GM19455 (cell line): ENCODE measurements around the gene RABGGTB.
"Not testable (repeated sequence)": the region's sequence is repeated elsewhere in the genome, so short reads cannot be mapped to it uniquely, and the experiment has no call there.

Experiments used
- ATAC-seq: cut with Tn5 transposase; IDR thresholded peaks from one replicate; pipeline ENCODE4 v1.9.1; 2021; ENCODE audit not compliant: unreplicated experiment

The RABGGTB gene

DNA sequence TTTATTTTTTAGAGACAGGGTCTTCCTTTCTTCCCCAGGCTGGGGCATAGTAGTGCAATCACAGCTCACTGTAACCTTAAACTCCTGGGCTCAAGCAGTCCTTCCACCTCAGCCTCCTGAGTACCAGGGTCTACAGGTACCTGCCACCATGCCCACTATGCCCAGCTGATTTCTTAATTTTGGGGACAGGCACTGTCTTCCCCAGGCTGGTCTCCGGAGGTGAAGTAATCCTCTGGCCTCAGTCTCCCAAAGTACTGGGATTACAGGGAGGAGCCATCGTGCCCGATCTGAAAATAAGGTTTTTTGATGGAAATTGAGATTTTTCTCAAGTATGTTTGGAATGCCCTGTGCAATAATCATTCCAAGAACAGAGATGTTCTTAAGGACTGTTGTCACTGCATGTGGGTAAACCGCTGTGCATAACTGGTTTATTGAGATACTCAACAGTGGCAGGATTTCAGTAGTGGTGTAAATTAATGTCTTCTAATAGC is 9.7 kb downstream of the RABGGTB start:
- no peak for ATAC-seq

DNA sequence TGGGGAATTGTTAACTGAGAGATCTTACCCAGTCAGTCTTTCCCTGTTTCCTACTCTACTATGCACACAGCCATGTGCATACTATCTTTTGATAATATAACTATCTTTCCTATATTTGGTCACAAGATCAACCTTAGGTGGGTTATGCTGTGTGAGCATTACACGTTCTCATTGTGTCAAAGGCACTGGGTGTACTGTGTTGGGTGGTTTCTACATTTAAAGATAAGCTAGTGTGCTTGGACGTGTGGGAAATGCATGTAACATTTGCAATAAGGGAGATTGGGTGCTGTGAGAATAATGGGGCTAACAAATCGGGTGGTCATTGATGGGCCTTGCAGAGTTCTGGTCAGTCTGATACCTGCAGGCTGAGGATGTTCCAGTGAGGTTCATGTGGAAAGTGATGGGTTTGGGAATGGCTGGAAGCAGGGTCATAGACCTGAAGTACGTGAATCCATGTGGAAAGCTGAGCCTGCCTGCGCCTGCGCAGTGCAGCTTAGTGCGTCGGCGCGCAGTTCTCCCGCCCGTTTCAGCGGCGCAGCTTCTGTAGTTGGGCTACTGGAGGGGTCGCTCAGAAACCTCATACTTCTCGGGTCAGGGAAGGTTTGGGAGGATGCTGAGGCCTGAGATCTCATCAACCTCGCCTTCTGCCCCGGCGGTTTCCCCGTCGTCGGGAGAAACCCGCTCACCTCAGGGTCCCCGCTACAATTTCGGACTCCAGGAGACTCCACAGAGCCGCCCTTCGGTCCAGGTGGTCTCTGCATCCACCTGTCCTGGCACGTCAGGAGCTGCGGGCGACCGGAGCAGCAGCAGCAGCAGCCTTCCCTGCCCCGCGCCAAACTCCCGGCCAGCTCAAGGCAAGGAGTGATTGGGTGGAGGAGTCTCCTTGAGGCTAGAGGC is 10.6 kb downstream of the RABGGTB start, which contains the start of gene MSH4:
Gene MSH4 (plus strand): TSS at position 507 of the 897 bp plus-strand sequence. CDS start 104 bp downstream, at position 611.
- no peak for ATAC-seq

DNA sequence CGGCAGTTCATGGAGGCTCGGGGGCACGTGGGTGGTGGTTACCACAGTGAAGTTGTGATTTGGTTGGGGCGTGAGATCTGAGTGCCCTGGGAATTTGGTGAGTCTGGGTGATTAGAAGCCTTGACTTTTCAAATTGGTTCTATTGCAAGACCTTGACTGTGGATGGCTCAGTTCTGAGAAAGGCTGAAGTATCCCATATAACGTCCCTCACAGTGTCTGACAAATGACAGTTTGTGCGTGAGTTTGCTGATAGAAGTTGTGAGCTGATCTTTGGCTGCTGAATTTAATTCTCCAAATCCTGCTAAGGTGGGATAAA is 11.2 kb downstream of the RABGGTB start:
- ATAC-seq = no peak

DNA sequence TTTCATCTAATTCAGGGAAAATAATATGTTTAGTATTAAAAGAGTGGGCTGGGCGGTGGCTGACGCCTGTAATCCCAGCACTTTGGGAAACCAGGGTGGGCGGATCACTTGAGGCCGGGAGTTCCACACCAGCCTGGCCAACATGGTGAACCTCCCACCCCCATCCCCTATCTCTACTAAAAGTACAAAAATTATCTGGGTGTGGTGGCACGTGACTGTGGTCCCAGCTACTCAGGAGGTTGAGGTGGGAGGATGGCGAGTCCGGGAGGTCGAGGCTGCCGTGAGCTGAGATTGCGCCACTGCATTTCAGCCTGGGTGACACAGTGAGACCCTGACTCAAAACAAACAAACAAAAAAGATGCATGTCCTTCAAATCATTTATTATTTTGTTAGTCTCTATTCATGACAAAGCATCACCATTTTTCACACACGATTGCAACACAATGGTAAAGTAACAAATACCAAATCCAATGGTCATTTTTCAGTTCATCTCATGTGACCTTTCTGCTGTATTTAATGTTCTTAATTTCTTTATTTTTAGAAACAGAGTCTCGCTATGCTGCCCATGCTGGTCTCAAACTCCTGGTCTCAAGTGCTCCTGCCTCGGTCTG is 11.7 kb downstream of the RABGGTB start:
- ATAC-seq = no peak

DNA sequence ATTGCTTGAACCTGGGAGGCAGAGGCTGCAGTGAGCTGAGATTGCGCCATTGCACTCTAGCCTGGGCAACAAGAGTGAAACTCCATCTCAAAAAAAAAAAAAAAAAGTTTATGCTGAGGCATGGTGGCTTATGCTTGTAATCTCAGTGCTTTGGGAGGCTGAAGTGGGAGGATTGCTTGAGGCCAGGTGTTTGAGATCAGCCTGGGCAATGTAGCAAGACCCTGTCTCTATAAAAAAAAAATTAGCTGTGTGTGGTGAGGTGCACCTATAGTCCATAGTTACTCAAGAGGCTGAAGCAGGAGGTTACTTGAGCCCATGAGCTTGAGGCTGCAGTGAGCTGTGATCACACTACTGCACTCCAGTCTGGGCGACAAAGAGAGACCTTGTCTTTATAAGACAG is 15.4 kb downstream of the RABGGTB start:
- ATAC-seq = not testable (repeated sequence)

DNA sequence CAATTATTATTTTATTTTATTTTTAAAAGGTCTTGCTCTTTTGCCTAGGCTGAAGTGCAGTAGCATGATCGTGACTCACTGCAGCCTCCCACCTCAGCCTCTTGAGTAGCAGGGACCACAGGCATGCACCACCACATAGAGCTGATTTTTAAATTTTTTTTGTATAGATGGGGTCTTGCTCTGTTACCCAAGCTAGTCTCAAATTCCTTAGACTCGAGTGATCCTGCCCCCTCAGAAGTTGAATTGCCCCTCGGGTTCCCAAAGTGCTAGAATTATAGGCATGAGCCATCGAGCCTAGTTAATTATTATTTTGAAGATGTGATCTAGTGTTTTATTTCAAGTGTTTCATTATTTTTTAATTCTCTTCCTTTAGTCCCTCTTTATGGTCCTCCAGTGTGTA is 22.9 kb downstream of the RABGGTB start:
- ATAC-seq = no peak

DNA sequence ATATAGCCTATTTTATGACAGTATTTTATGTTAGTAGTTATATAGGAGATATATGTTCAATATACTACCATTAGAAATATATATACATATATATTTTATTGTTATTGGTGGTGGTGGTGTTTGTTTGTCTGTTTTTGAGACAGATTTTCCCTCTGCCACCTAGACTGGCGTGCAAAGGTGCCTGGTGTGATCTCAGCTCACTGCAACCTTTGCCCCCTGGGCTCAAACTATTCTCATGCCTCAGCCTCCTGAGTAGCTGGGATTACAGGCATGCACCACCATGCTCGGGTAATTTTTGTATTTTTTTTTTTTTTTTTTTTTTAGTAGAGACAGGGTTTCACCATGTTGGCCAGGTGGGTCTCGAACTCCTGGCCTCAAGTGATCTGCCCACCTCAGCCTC is 24.1 kb downstream of the RABGGTB start:
- not testable (repeated sequence) for ATAC-seq

DNA sequence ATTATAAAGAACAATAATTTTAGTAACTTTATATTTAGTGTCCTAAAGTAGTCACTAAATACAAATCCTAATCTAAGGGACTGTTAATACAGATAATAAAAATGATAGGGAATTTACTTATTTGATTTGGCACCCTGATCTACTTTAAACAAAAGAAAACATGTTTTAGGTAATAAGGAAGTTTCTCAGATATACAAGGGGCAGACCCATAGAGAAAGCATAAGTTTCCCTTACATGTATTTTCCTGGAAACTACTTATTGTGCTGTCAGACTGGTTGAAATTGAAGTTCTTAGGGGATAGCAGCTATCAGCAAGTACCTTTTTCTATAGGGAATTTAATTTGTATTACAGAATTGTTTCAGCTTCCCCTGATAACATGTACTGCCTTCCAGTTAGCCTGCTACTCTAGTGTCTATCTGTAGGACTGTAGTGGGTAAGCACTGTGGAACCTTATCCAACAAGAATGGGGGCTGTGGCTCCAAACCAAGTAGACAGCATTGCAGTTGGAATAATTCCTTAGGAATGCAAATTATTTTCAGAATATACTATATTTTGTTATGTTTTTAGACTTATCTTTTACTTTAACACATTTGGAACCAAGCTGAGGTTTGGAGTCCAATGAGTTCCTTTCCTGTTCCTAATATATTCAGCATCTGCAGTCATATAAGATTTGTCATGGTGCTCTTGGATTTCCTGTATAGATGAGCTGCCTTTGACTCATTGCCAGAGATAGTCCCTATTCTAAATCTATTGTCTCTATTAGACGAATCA is 25.3 kb downstream of the RABGGTB start:
- ATAC-seq = no peak

DNA sequence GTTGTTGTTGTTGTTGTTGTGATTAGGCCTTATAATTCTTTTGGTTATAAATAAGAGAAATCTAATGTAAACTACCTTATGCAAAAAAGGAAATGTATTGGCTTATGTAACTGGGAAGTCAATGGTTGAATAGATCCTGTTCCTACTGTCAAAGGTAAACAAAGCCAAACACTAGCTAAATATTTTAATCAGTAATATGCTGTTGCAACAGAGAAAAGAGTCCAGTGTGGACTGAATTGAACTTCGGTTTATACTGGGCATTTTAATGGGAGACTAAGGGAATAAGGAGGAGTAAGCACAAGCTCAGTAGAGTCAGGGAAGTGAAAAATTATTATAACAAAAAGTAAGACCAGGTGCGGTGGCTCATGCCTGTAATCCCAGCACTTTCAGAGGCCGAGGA is 26.0 kb downstream of the RABGGTB start:
- no peak for ATAC-seq

DNA sequence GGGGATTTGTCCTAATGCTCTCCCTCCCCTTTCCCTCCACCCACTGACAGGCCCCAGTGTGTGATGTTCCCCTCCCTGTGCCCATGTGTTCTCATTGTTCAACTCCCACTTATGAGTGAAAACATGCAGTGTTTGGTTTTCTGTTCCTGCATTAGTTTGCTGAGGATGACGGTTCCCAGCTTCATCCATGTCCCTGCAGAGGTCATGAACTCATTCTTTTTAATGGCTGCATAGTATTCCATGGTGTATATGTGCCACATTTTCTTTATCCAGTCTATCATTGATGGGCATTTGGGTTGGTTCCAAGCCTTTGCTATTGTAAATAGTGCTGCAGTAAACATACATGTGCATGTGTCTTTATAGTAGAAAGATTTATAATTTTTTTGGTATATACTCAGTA is 37.5 kb downstream of the RABGGTB start:
- not testable (repeated sequence) for ATAC-seq

DNA sequence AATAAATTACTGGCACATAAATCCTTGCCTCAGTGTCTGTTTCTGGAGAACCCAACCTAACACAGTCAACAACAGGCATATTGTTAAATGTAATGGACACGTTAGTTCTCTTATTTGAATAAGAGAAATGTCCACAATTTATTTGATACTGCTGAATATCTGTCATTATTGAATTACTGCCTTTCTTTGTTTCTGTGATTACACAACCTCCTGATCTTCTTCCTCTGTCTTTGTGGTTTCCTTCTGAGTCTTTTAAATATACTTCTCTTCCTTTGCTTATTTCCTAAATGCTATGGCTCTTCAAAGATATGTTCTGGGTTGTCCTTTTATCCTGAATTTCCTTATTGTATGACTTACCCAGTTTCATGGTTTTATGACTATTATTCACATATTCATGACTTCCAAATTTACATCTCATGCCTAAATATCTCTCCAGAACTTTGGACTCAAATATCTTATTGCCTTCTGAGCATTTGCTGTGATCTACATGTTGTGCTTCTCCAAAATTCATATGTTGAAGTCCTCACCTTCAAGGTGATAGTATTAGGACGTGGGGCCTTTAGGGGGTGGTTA is 50.6 kb downstream of the RABGGTB start:
- ATAC-seq = no peak

DNA sequence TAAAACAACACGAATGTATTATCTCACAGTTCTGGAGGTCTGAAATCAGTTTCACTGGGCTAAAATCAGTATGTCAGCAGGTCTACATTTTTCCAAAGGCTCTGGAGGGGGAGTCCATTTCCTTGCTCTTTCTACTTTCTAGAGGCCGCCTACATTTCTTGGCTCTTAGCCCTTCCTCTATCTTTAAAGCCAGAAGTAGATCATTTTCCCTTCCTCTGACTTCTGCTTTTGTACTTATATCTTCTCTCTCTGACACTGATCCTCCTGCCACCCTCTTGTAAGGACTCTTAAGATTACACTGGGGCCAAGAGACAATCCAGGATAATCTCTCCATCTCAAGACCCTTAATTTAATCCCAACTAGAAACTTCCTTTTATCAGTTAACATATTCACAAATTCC is 52.0 kb downstream of the RABGGTB start:
- no peak for ATAC-seq

DNA sequence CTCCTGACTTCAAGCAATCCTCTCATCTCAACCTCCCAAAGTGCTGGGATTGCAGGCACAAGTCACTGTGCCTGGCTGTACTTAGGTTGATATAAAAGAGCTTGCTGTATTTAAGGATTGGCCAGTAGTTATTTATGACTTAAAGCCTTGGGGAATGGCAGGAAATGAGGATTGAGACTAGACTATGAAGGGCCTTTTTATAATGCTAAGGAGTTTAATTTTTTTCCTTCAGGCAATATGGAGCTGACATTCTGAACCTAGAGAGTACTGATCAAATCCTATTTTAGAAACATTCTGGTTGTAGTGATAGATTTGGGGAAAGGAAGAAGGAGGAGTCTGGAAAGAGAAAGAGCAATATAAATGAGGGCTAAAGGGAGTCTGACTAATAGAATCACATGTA is 55.4 kb downstream of the RABGGTB start:
- ATAC-seq = no peak
